ENCODE data around the gene LAG3.

Gene LAG3

GRCh38 chr12:6791931-6792520 lies 19.7 kb downstream of the LAG3 start:
- DNase-seq: no peak

- peak; percentile 22 for DNase-seq
These were observed 20.3 kb downstream of the LAG3 start for GRCh38 chr12:6792522-6793201.

- no peak for DNase-seq
These were observed 22.8 kb downstream of the LAG3 start for GRCh38 chr12:6795088-6795487.

GRCh38 chr12:6796576-6796975 lies 24.3 kb downstream of the LAG3 start:
- no peak for DNase-seq

DNA sequence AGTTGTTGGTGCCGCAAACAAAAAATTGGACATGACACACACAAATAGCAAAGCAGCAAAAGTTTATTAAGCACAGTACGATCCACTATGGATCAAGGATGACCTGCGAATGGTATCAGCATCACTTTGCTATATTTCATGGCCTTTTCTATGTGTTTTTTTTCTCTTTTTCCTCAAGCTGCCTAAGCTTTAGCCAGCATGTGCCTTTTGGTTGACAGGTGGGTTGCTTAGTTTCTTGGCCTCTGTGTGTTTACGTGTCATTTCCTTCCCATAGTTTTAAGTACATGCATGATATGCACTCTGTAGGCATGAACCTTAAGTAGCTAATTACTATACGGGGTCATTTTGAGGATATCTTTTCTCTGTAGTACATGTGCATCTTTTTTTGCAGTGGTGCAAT lies 26.8 kb downstream of the LAG3 start:
- DNase-seq: no peak

- no peak for DNase-seq
These were observed 34.9 kb downstream of the LAG3 start for GRCh38 chr12:6807170-6807569.

GRCh38 chr12:6809056-6809455 lies 36.7 kb downstream of the LAG3 start:
- DNase-seq: no peak

DNA sequence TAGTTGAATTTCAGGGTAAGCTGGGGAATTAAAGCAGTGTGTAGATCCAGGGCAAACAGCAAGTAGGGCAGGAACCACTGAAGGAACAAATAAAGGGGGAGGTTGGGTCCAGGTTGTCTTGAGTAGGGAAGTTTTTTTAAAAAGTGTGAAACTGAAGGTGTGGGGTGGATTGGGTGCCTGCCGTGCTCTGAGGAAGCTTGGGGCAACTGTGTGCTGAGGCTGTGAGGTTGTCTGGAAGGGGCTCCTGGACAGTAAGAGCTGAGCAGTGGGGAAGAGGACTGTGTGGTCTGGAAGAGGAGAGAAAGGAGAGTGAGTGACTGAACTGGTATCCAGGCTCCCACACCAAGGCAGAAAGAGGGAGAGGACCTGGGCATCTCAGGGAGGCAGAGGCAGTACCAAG lies 38.4 kb downstream of the LAG3 start:
- no peak for DNase-seq

GRCh38 chr12:6813363-6813762 lies 41.0 kb downstream of the LAG3 start:
- DNase-seq: no peak

DNA sequence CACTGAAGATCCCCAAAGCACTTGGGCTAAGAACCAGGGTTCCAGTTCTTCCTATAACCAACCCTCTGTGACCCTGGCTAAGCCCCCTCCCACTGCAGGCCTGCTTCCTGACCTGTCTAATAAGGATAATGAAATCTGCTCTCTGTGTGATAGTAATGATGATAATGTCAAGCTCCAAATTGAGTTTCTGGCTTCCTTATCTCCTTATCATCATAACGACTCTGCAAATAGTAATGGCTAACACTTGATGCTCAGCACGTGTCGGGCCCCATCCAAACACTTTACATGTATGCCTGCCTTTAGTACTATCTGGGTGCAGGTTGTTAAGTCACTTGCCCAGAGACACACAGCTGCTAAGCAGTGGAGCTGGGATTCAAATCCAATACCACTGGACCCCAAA lies 44.3 kb downstream of the LAG3 start:
- no peak for DNase-seq

DNA sequence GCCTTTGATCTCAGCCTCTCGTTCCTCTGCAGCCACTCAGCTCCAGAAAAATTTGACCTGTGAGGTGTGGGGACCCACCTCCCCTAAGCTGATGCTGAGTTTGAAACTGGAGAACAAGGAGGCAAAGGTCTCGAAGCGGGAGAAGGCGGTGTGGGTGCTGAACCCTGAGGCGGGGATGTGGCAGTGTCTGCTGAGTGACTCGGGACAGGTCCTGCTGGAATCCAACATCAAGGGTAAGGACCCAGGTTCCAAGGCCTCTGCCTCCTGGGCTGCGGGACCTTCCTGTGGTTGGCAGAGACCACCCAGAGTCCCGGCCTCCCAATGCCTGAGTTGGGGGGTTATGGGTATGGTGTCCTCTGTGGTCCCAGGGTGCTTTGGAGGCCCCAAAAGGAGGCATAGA lies 44.8 kb downstream of the LAG3 start:
- DNase-seq: no peak

- DNase-seq: no peak
These were observed 45.4 kb downstream of the LAG3 start for GRCh38 chr12:6817662-6818157.

DNA sequence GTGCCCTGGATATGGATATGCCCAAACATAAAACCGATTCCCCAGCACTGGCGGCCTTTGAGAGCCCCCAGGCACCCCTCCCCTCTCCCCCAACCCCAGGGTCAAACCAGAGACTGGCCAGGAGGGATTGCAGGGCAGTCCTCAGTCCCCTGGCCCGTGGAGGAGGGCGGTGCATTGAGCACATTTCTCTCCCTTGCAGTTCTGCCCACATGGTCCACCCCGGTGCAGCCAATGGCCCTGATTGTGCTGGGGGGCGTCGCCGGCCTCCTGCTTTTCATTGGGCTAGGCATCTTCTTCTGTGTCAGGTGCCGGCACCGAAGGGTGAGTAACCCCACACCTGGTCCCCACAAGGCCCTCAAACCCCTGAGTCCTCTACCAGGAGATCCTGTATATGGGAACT lies 45.9 kb downstream of the LAG3 start:
- DNase-seq: no peak

DNA sequence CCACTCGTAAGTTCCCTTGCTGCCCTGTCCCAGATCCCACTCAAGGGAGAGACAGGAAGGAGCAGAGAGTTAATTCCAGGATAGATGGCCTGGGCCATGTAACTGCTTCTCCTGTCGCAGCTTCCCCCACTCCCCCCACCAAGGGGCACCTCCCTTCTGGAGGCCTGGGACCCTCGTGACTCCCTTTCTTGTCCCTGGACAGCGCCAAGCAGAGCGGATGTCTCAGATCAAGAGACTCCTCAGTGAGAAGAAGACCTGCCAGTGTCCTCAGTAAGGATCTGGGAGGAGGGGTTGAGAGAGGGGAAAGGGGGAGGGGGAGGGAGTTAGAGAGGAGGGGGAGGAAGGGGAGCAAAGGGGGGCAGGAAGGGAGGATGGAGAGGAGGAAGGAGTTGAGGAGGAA lies 46.3 kb downstream of the LAG3 start:
- DNase-seq: no peak

- DNase-seq: no peak
These were observed 47.0 kb downstream of the LAG3 start for GRCh38 chr12:6819106-6820030.

DNA sequence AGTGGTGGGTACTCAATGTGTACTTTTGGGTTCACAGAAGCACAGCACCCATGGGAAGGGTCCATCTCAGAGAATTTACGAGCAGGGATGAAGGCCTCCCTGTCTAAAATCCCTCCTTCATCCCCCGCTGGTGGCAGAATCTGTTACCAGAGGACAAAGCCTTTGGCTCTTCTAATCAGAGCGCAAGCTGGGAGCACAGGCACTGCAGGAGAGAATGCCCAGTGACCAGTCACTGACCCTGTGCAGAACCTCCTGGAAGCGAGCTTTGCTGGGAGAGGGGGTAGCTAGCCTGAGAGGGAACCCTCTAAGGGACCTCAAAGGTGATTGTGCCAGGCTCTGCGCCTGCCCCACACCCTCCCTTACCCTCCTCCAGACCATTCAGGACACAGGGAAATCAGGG lies 47.8 kb downstream of the LAG3 start:
- no peak for DNase-seq

DNA sequence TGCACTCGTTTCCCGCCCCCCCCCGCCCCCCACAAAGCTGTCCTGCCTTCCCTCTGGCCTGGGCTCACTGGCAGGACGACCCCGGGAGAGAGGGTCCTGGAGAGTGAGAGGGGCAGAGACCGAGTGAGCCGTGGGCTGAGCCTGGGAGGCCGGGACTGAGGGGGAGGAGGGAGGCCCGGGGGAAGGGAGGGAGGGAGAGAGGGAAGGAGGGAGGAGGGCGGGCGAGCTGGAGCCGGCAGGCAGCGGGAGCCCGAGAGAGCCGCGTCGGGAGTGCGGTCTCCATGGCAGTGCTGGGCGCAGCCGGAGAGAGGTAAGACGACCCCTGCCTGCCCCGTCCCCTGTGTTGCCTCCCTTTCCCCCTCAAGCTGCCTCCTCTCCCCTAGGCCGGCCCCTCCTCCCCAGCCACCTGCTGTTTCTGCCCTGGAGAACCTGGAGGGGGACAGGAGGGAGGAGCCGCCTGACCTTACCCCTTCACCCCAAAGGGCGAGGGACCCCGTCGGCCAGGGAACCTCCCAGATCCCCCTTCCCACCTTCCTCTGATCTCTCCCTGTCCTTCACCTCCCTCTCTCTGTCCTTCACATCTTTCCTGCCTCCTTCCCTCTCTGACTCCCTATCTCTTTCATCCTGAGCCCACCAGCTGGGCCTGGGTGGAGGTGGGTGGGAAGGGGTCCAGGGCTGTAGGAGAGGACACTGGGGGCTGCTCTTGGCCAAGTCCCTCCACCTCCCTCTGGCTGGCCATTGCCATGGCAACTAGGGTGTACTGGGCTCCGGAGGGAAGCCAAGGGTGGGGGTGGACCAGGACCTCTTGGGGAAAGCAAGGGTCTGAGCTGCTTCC lies 49.5 kb downstream of the LAG3 start, which contains the start of gene GPR162:
Gene GPR162, plus strand, starts transcription at position 231 of the 835 bp plus-strand sequence. CDS start 2,078 bp downstream, outside the sequence.
- no peak for DNase-seq

DNA sequence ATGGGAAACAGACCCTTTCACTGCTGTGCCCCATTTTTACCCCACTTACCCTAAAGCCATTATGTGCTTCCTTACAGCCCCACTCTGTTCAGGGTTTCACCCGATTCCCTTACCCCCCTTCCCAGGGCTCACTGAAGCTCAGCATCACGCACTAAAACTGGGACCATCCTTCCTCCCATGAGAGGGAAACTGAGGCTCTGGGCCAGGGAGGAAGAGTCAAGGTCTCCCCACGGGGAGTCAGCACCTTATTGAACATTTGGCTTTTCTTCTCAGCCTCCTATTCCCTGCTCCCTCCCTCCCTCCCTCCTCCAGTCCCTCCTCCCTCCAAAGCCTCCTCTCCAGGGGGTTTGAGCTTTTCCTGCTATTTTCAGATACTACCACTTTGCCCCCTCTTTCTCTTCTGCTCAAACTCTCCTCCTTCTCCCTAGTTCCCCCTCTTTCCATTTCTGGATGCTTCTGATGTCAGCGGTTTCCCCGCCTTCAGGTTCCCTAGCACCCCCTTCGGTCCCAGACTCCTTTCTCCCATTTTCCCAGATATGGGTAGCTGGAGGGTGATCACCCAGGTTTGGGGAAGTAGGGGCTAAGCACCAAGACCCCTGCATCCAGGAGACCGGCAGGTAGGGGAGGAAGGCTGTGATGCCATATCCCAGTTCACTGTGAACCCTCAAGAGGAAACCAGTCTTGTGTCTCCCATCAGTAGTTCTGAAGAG lies 50.3 kb downstream of the LAG3 start:
- no peak for DNase-seq

GRCh38 chr12:6823182-6824084 lies 51.1 kb downstream of the LAG3 start:
- DNase-seq: no peak

DNA sequence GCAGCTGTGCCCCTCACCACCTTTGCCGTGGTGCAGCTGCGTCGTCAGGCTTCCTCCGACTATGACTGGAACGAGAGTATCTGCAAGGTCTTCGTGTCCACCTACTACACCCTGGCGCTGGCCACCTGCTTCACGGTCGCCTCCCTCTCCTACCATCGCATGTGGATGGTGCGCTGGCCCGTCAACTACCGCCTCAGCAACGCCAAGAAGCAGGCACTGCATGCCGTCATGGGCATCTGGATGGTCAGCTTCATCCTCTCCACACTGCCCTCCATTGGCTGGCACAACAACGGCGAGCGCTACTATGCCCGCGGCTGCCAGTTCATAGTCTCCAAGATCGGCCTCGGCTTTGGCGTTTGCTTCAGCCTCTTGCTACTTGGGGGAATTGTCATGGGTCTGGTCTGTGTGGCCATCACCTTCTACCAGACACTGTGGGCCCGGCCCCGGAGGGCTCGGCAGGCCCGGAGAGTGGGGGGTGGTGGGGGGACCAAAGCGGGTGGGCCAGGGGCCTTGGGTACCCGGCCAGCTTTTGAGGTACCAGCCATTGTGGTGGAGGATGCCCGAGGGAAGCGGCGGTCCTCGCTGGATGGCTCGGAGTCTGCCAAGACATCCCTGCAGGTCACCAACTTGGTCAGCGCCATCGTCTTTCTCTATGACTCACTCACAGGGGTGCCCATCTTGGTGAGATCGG lies 51.9 kb downstream of the LAG3 start:
- DNase-seq: no peak
